SK-N-SH (cell line): ENCODE results near the gene SCN7A. TPM values are rescaled to one million over a fixed set of nuclear protein-coding genes. Genes with fewer than 3 reads are reported as not detected.

ENCODE experiments used
- CTCF ChIA-PET: fragments of 300-600, 350-600 bp; formaldehyde crosslinking; extraction: SDS; loops from one replicate; lab custom pipeline; 2021; lab: Yijun Ruan, JAX
- POLR2A ChIA-PET: fragments of 350-600 bp; sonication (Branson Sonifier 250); formaldehyde crosslinking; extraction: SDS; loops from one replicate; lab custom pipeline; 2020; ENCODE audit warnings: antibody characterized with exemption, inconsistent platforms; lab: Yijun Ruan, JAX
- DNase-seq: peaks from one replicate; pipeline ENCODE4 v3.0.0; 2012
- H2AFZ ChIP-seq: fragments of 200-600 bp; sonication (generic); 2 replicates; pipeline ENCODE4 v1.8.1; 2016; ENCODE audit warnings: antibody characterized with exemption, mild to moderate bottlenecking, low read depth
- H3F3A ChIP-seq: fragments of 200-600 bp; sonication (generic); replicated peaks from 2 replicates; pipeline ENCODE3; 2016; ENCODE audit warnings: antibody characterized with exemption, mild to moderate bottlenecking; ENCODE audit not compliant: insufficient read depth
- H3K27ac ChIP-seq, 2 experiments: fragments of 200-500 bp in 1 of 2; fragments of 200-600 bp in 1 of 2; sonication (Bioruptor generic) in 1 of 2; sonication (generic), shearing (Covaris generic) in 1 of 2; 2 replicates each; pipeline versions ENCODE4 v1.5.1 to v1.6.1; 2014 to 2016; ENCODE audit warnings: low read depth in 2 of 2, inconsistent platforms in 1 of 2, low read length in 1 of 2, mild to moderate bottlenecking in 1 of 2, mixed read lengths in 1 of 2
- H3K27me3 ChIP-seq: fragments of 200-600 bp; sonication (generic), shearing (Covaris generic); 2 replicates; pipeline ENCODE4 v1.6.1; 2016; ENCODE audit warnings: mixed run types; ENCODE audit not compliant: insufficient read depth
- H3K36me3 ChIP-seq, 2 experiments: fragments of 200-500 bp in 1 of 2; fragments of 200-600 bp in 1 of 2; sonication (Bioruptor generic) in 1 of 2; sonication (generic) in 1 of 2; replicated peaks in 1 of 2; 2 replicates each; pipeline versions ENCODE3 to v1.5.1; 2014 to 2016; ENCODE audit warnings: low read length in 1 of 2, mild to moderate bottlenecking in 1 of 2; ENCODE audit not compliant: insufficient read depth in 2 of 2, control insufficient read depth in 1 of 2
- H3K4me1 ChIP-seq, 2 experiments: fragments of 200-500 bp in 1 of 2; fragments of 200-600 bp in 1 of 2; sonication (Bioruptor generic) in 1 of 2; sonication (generic), shearing (Covaris generic) in 1 of 2; 2 replicates each; pipeline versions ENCODE4 v1.5.1 to v1.6.1; 2014 to 2016; ENCODE audit warnings: low read depth in 1 of 2, low read length in 1 of 2, mixed run types in 1 of 2; ENCODE audit not compliant: insufficient read depth in 2 of 2, control insufficient read depth in 1 of 2
- H3K4me2 ChIP-seq: fragments of 200-600 bp; sonication (generic), shearing (Covaris generic); 2 replicates; pipeline ENCODE4 v1.6.1; 2017; ENCODE audit warnings: mixed run types
- H3K4me3 ChIP-seq, 2 experiments: fragments of 200-500 bp in 1 of 2; fragments of 200-600 bp in 1 of 2; sonication (Bioruptor generic) in 1 of 2; sonication (generic), shearing (Covaris generic) in 1 of 2; 2 replicates each; pipeline versions ENCODE4 v1.5.1 to v1.8.1; 2014 to 2016; ENCODE audit warnings: low read depth in 2 of 2, inconsistent platforms in 1 of 2, low read length in 1 of 2, mild to moderate bottlenecking in 1 of 2, mixed read lengths in 1 of 2, moderate library complexity in 1 of 2
- H3K79me2 ChIP-seq: fragments of 200-600 bp; sonication (generic); 2 replicates; pipeline ENCODE4 v1.8.1; 2017; ENCODE audit warnings: mild to moderate bottlenecking; ENCODE audit not compliant: insufficient read depth
- H3K9ac ChIP-seq: fragments of 200-600 bp; sonication (generic); 2 replicates; pipeline ENCODE4 v1.6.1; 2017; ENCODE audit warnings: mixed run types
- H3K9me2 ChIP-seq: fragments of 200-600 bp; sonication (generic); 2 replicates; pipeline ENCODE4 v1.6.1; 2017; ENCODE audit warnings: mixed run types
- H3K9me3 ChIP-seq: fragments of 200-600 bp; sonication (generic); 2 replicates; pipeline ENCODE4 v1.6.1; 2017; ENCODE audit warnings: mixed run types, mild to moderate bottlenecking, moderate library complexity
- H4K20me1 ChIP-seq: fragments of 200-600 bp; sonication (generic); 2 replicates; pipeline ENCODE4 v1.6.1; 2017; ENCODE audit warnings: mild to moderate bottlenecking, mixed run types; ENCODE audit not compliant: insufficient read depth
- CTCF ChIP-seq: fragments of 200-600 bp; sonication (generic); IDR thresholded peaks from 2 replicates; pipeline ENCODE4 v1.6.1; 2017; ENCODE audit warnings: antibody characterized with exemption, mild to moderate bottlenecking, moderate library complexity
- EZH2phosphoT487 ChIP-seq: fragments of 200-600 bp; sonication (generic); IDR thresholded peaks from 2 replicates; pipeline ENCODE4 v1.6.1; 2017; ENCODE audit warnings: low read depth, mixed run types, mild to moderate bottlenecking, antibody characterized with exemption, moderate library complexity, borderline replicate concordance
- FOXJ3 ChIP-seq: sonication (generic); formaldehyde crosslinking; IDR thresholded peaks from 2 replicates; pipeline ENCODE4 v1.5.1; 2020; ENCODE audit warnings: mild to moderate bottlenecking, missing genetic modification reagents
- FOXM1 ChIP-seq: IDR thresholded peaks from 2 replicates; pipeline ENCODE4 v1.4.0; 2012; ENCODE audit warnings: low read depth, mild to moderate bottlenecking
- IRF3 ChIP-seq: fragments of 150-350 bp; IDR thresholded peaks from 2 replicates; pipeline ENCODE4 v1.6.1; 2016; ENCODE audit warnings: mild to moderate bottlenecking, low read depth, low read length
- MAX ChIP-seq: IDR thresholded peaks from 2 replicates; pipeline ENCODE4 v1.4.0; 2012; ENCODE audit warnings: low read depth
- MEF2A ChIP-seq: IDR thresholded peaks from 2 replicates; pipeline ENCODE4 v1.4.0; 2012; ENCODE audit warnings: low read depth, borderline replicate concordance
- MXI1 ChIP-seq: IDR thresholded peaks from 2 replicates; pipeline ENCODE4 v1.6.1; 2012; ENCODE audit warnings: mild to moderate bottlenecking, low read depth, low read length, improper control_type of control experiment
- NRF1 ChIP-seq: IDR thresholded peaks from 2 replicates; pipeline ENCODE4 v1.6.1; 2012; ENCODE audit warnings: low read depth, mild to moderate bottlenecking, low read length
- POLR2AphosphoS5 ChIP-seq: IDR thresholded peaks from 2 replicates; pipeline ENCODE4 v1.6.1; 2012; ENCODE audit warnings: low read depth, low read length
- RAD21 ChIP-seq: IDR thresholded peaks from 2 replicates; pipeline ENCODE4 v1.6.1; 2012; ENCODE audit warnings: mild to moderate bottlenecking, low read length
- RCOR1 ChIP-seq: fragments of 150-350 bp; IDR thresholded peaks from 2 replicates; pipeline ENCODE4 v1.6.1; 2017; ENCODE audit warnings: antibody characterized with exemption, low read length
- RXRA ChIP-seq: IDR thresholded peaks from 2 replicates; pipeline ENCODE4 v1.4.0; 2012; ENCODE audit warnings: low read depth, mild to moderate bottlenecking, borderline replicate concordance
- SMC3 ChIP-seq: IDR thresholded peaks from 2 replicates; pipeline ENCODE4 v1.6.1; 2012; ENCODE audit warnings: low read depth, low read length, improper control_type of control experiment
- TCF12 ChIP-seq: IDR thresholded peaks from 2 replicates; pipeline ENCODE4 v1.4.0; 2012
- TEAD4 ChIP-seq: IDR thresholded peaks from 2 replicates; pipeline ENCODE4 v1.4.0; 2012; ENCODE audit warnings: mild to moderate bottlenecking, borderline replicate concordance; ENCODE audit not compliant: insufficient read depth
- YY1 ChIP-seq: IDR thresholded peaks from 2 replicates; pipeline ENCODE4 v1.4.0; 2012; ENCODE audit warnings: low read depth, mild to moderate bottlenecking
- WGBS: methylation state at CpG from one replicate; pipeline ENCODE4 v1.1.6; 2017; ENCODE audit warnings: low lambda C conversion rate; 5-methylcytosine and 5-hydroxymethylcytosine counted together
- polyA plus RNA-seq, 3 experiments: library from polyadenylated mRNA; depleted of rRNA; stranded (reverse); fragments of >200 nt; gene quantifications; 2 replicates each; pipeline ENCODE4 v1.2.3, GENCODE V29; 2012

The SCN7A gene
- polyA plus RNA-seq, 1 of the 3 experiments (the other 2 are of a cell fraction) = 0.02 TPM

GRCh38 chr2:166520604-166521003 lies 26.6 kb upstream of the SCN7A start:
- no peaks in the 10 kb centered on the region for H3K36me3 ChIP-seq
- WGBS = 41% methylated on average over 2 of the region's 2 CpGs
- CTCF ChIA-PET = interaction anchor here (0.6 to 1.7 kb wide), 2 partner anchors 19 to 1983 kb away, joined by 3 to 4 read pairs; no protein-coding TSS in a partner anchor
- H3K79me2 ChIP-seq = no peaks in the 10 kb centered on the region
- no peaks in the 10 kb centered on the region for H3F3A ChIP-seq
- H3K9me2 ChIP-seq = no peaks in the 10 kb centered on the region
- no peak for TF ChIP-seq MEF2A
- no peak for TF ChIP-seq TEAD4
- TF ChIP-seq YY1 = no peak
- TF ChIP-seq, all 33 proteins: peak for 0
- Histone ChIP-seq H3K9me3 (no peaks in the 10 kb centered on the region), H3K4me3 (no peak overlapping the region), H3K9ac (no peak overlapping the region), H3K4me2 (no peak overlapping the region), H3K27me3 (no peaks in the 10 kb centered on the region), H2AFZ (no peak overlapping the region), H3K4me1 (no peaks in the 10 kb centered on the region), H4K20me1 (no peaks in the 10 kb centered on the region), H3K27ac (no peak overlapping the region)
- POLR2A ChIA-PET = no interaction called here
- DNase-seq = no peak

- Histone ChIP-seq H3K79me2 (no peaks in the 10 kb centered on the region), H3K27me3 (no peaks in the 10 kb centered on the region), H3K9ac (no peak overlapping the region), H4K20me1 (no peaks in the 10 kb centered on the region), H2AFZ (no peak overlapping the region), H3K4me2 (no peak overlapping the region), H3F3A (no peaks in the 10 kb centered on the region), H3K9me2 (no peaks in the 10 kb centered on the region), H3K36me3 (no peaks in the 10 kb centered on the region), H3K4me3 (no peak overlapping the region), H3K27ac (no peak overlapping the region), H3K4me1 (no peaks in the 10 kb centered on the region), H3K9me3 (no peaks in the 10 kb centered on the region)
- ChIA-PET POLR2A (no interaction called here), CTCF (interaction anchor here (1.2 kb wide), 1 partner anchor 1599 kb away, joined by 3 read pairs; no protein-coding TSS in a partner anchor)
- TF ChIP-seq MXI1 (no peak), MAX (no peak), NRF1 (no peak), EZH2phosphoT487 (no peak), RCOR1 (no peak), RXRA (no peak)
- DNase-seq = no peak
- WGBS = 73% methylated on average over 10 of the region's 10 CpGs
Observed at GRCh38 chr2:166519391-166519962, 25.4 kb upstream of the SCN7A start.

- H3K9me3 ChIP-seq = no peaks in the 10 kb centered on the region
- no peak overlapping the region for H2AFZ ChIP-seq
- no peak overlapping the region for H3K9ac ChIP-seq
- no peaks in the 10 kb centered on the region for H4K20me1 ChIP-seq
- H3K4me2 ChIP-seq = no peak overlapping the region
- no peaks in the 10 kb centered on the region for H3K4me1 ChIP-seq
- no peaks in the 10 kb centered on the region for H3K27me3 ChIP-seq
- no peaks in the 10 kb centered on the region for H3K36me3 ChIP-seq
- H3F3A ChIP-seq = no peaks in the 10 kb centered on the region
- ChIA-PET CTCF (interaction anchor here (1.1 to 4.4 kb wide), 4 partner anchors 99 to 1600 kb away, joined by 3 to 24 read pairs (median 11); no protein-coding TSS in a partner anchor), POLR2A (no interaction called here)
- no peaks in the 10 kb centered on the region for H3K79me2 ChIP-seq
- WGBS = 76% methylated on average over 3 of the region's 3 CpGs
- no peak overlapping the region for H3K27ac ChIP-seq
- H3K9me2 ChIP-seq = no peaks in the 10 kb centered on the region
- DNase-seq = no peak
- H3K4me3 ChIP-seq = no peak overlapping the region
- TF ChIP-seq IRF3 (no peak), RAD21 (no peak), FOXM1 (no peak), RCOR1 (no peak), TEAD4 (no peak), SMC3 (no peak), POLR2AphosphoS5 (no peak), TCF12 (no peak), MEF2A (no peak), CTCF (no peak), EZH2phosphoT487 (no peak), FOXJ3 (no peak)
Observed at GRCh38 chr2:166518634-166519390, 24.8 kb upstream of the SCN7A start.
